HG02678 (cell line): Measurements from ENCODE around the gene PSMB7.

ENCODE experiments used
- ATAC-seq: cut with Tn5 transposase; IDR thresholded peaks from one replicate; pipeline ENCODE4 v1.9.1; 2021; ENCODE audit warnings: mild to moderate bottlenecking, moderate library complexity; ENCODE audit not compliant: unreplicated experiment

Gene PSMB7

GRCh38 chr9:124385623-124386022, 29.6 kb downstream of the PSMB7 start:
- ATAC-seq: no peak

- no peak for ATAC-seq
These were observed 30.4 kb downstream of the PSMB7 start for GRCh38 chr9:124384846-124385245.

DNA sequence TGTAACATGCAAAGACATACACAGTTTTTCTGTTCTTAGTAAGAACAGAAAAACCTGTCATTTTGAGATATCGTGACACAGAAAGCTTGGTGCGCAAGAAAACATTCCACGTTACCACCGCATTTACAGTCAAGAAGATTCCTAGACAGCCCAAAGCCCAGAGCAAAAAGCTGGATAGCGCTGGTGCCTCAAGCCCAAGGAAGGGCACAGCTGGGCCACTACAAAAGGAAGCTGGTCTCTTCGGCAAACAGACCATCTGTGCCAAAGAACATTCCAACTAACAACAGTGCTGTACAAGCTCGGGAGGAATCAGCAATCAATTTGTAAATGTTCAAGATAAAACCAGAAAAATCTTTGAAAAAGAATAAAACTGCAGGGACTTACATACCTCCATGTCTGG, 31.0 kb downstream of the PSMB7 start:
- ATAC-seq: no peak

GRCh38 chr9:124381170-124381945, 33.9 kb downstream of the PSMB7 start:
- ATAC-seq: no peak

DNA sequence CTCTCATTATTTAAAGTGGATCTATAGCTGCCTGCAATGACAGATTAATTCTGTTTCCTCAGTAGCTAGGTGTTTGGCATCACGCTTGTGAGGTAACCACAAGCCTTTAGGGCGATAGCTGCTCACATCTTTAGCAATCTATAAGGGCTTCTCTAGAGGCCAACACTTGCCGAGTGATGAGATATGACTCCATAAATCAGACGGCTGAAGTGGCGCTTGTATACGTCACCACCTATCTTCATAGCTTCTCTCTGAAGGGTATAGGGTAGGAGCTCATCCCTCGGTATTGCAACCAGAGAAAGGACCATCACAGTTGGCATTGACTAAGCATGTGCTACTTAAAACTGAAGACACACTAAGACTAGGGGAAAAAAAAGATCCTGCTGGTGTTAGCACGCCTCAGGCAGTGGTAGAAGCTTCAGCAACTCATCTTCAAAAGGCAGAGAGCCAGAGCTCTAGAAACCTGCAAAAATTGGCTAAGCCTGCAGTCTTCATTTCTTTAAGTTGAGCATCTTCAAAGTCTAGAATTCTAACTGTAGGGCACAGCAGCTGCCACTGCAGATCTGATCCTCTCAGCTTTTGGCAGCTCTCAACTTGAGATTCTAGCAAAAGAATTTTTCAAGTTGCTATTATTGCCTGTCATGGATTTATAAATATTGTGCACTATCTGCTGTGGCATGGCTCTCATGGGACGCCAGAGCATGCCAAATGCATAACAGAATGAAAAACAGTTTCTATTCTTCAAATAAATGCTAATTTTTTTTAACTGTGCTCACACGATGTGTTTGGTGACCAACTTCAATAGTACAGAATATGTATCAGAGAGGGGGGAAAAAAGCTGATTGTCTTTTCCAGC, 37.5 kb downstream of the PSMB7 start:
- no peak for ATAC-seq

DNA sequence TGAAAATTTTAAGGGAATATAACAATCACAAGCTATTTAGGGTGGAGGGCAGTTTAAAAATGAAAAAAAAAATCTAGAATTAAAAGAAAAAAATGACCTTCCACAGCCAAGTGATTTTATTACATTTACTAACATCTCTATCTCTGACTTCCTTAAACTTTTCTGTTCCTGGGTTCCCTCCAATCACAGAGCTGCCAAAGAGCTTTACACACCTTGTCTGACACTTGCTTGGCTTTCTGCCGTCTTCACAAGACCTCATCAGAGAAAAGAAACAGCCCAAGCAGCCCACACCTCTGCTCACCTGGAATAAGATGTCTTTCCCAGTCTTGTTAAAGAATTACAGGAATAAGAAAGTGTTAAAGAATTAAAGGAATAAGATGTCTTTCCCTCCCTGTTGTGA, 38.9 kb downstream of the PSMB7 start:
- no peak for ATAC-seq

GRCh38 chr9:124375726-124376125, 39.5 kb downstream of the PSMB7 start:
- ATAC-seq: no peak

DNA sequence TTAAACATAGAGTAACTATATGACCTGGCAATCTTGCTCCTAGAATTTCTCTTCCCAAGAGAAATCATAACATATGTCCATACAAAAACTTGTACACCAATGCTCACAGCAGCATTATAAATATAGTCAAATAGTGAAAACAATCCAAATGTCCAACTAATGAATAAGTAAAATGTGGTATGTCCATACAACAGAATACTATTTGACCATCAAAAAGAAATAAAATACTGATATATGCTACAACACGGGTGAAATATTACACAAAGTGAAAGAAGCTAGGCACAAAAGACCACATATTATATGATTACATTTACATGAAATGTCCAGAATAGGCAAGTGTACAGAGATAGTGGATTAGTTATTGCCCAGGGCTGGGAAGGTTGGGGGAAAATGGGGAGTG, 41.4 kb downstream of the PSMB7 start:
- ATAC-seq: no peak

- ATAC-seq: no peak
These were observed 41.9 kb downstream of the PSMB7 start for GRCh38 chr9:124373386-124373785.

DNA sequence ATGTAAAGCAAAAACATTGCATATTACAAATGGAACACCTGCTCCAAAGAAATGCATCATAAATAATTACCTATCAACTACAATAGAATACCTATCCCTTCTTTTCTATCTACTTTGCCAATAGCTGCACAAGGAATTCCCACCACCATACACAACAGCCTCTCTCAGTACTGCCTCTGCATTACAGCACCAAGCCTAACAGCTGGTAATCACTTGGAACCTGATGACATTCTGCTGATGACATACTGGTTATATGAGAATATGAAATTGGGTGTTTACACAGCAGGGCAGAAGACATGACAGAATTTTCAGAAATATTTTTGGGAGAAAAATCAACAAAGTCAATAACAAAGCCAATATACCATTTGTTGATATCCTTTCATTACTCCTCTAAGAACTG, 43.2 kb downstream of the PSMB7 start:
- ATAC-seq: no peak

DNA sequence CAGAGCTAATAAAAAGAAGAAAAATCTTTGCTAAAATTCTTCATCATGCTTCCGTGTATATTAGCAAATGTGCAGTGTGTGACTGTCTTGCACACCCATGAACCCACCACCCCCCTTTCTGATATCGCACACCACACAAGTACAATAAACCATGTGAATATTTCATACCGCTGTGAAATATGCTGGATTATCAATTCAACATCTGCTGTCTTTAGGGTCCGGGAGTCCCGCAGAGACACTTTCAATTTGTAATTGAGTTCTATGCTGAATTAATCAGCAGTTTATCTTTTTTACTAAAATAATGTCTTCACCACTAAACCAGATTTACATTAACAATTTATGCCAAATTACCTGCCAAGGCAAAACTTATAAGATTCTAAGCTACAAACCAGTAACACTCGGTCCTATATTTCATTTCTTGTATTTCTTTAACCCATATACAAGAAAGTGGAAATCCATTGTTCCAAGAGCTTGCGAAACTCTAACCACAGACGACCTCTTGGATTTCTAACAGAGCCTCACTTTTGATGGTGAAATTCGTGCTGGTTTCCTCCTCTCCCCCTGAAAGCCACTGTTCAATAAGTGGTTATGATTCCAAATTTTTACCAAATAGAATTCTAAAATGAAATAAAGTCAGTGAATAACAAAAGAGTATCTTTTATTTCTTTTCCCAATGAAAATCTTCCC, 44.2 kb downstream of the PSMB7 start:
- ATAC-seq: no peak

GRCh38 chr9:124369231-124369797, 45.9 kb downstream of the PSMB7 start:
- no peak for ATAC-seq

DNA sequence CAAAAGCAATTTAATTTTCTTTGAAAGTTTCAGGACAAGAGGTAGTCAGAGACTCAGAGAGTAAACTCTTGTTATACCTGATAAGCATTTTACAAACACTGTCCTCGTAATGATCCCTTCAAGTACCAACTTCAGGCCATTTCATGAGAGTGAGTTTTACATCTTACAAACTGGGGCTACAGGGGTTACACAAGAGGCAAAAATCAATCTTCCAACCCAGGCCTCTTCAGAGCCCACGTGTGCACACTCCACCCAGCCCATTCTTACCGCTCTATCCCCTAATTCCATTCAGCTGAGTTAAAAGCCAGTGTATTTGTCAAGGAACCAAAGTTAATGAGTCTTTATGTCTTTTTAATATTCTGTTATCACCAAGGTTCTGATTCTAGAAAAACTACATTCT, 46.5 kb downstream of the PSMB7 start:
- ATAC-seq: no peak

- no peak for ATAC-seq
These were observed 48.6 kb downstream of the PSMB7 start for GRCh38 chr9:124366476-124367220.

DNA sequence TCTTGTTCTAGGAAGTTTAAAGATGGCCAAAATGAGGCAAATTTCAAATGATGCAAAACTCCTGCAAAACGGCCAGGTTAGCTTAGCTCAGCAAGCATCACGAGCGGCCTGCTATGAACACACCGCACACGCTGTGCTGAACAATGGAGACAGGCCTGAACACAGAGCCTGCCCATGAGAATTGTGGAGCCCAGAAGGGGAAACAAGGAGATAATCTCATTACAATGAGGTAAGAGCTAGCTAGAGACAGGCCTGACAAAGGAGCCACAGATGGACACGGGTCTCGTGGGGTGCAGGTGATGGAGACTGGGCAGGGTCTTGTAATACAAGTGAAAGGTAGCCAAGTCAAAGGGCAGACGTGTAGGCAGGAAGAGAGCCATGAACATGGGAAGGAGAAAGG, 50.2 kb downstream of the PSMB7 start:
- no peak for ATAC-seq

- no peak for ATAC-seq
These were observed 51.1 kb downstream of the PSMB7 start for GRCh38 chr9:124364141-124364540.

DNA sequence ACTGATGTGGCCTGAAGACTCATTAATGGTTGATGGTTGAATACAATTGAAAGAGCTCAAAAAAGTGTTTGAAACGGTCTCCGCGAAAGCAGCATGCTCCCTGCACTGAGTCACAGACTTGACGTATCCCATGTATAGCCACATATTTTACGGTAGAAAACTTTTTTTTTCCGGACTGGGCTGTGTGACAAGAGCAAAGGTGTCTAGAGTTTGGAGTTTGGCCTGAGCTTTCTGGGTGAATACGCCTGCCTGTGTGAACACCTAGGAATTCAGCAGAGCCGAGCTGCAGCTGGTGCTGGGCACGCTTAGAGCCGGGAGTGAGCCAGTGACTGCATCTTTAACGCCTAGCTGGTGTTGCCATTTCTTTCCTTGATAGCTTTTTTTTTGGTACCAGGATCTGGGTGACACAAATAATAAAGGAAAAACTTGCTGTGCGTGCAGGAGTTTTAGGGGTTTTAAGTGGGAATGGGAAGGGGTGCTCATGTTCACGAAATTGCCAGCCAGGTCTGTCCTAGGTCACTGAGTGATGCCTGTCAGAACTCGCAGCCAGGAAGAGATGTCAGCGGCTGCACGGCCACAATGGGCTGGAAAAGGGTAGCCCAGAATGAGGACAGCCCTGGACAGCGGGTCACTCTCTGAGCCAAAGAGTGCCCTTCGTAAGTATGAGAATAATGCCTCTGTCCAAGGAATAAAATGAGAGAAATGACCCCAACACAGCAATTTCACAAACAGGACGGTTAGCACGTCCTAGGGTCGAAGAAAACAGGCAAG, 51.7 kb downstream of the PSMB7 start:
- ATAC-seq: no peak

DNA sequence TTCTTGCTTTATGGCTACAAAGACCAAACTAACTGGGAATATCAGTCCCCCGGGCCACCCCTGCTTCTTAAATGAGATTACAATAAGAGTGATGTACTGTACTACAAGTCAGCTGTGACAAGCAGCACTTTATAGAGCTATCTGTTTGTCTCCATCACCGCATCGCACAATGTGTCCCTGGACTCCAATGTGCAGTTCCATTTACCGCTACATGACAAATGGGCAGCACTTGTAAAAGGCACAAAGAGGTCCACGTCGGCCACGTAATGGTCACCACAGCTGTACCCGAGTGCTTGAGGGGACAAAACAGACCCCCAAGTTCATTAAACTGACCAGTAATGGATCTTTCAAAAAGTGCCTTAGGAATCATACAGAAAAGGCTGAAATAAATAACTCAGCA, 54.1 kb downstream of the PSMB7 start:
- no peak for ATAC-seq

DNA sequence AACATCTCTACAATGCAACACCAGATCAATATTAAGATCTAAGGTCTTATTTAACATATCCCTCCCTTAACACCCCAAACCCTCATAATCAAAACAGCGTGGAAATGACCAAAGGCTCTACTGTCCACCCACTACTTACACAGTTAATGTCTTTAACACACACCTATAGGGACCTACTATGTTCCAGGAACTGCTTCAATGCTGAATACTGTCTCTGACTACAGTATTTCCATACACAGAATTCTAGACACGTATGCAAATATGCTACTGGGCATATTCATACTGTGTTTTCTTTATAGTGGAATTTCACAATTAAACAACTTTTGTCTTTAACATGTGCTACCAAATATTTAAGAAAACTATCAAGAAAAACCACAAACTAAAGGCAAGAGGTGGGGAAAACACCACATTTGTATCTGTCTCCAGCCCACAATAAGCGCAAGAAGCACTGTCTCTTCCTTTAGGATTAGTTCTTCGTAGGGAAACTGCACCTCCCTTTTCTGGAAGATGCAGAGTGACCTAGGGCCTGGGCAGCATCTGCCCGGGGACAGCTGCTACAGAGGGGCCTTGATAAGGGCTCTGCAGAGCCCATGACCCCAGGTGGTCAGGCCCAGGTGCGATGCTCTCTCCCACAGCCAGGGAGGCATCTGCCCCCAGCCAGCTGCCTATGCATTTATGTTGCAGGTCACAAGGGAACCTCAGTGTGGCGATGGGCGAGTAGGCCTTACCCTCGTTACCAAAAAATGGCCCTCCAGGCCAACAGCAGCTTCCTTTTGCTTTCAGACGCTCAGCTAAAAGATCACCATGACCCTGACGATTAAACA, 55.2 kb downstream of the PSMB7 start:
- no peak for ATAC-seq
